GM18870 (cell line): ENCODE data around the gene PCDHGA1.

Source experiments
- ATAC-seq: cut with Tn5 transposase; IDR thresholded peaks from one replicate; pipeline ENCODE4 v1.9.1; 2021; ENCODE audit warnings: moderate library complexity; ENCODE audit not compliant: unreplicated experiment

PCDHGA1 gene

GRCh38 chr5:141511771-141512325, 181.5 kb downstream of the PCDHGA1 start:
- ATAC-seq: no peak

- no peak for ATAC-seq
These were observed 182.1 kb downstream of the PCDHGA1 start for GRCh38 chr5:141512390-141512910.

- ATAC-seq: no peak
These were observed 182.8 kb downstream of the PCDHGA1 start for GRCh38 chr5:141512911-141513626.

- ATAC-seq: no peak
These were observed 183.5 kb downstream of the PCDHGA1 start for GRCh38 chr5:141513627-141514329.

- ATAC-seq: no peak
These were observed 184.2 kb downstream of the PCDHGA1 start for GRCh38 chr5:141514330-141515133.

- ATAC-seq: no peak
These were observed 184.8 kb downstream of the PCDHGA1 start for GRCh38 chr5:141515141-141515540.

GRCh38 chr5:141515946-141516671, 185.8 kb downstream of the PCDHGA1 start:
- ATAC-seq: no peak

- ATAC-seq: no peak
These were observed 186.3 kb downstream of the PCDHGA1 start for GRCh38 chr5:141516672-141517025.

GRCh38 chr5:141517312-141517711, 187.0 kb downstream of the PCDHGA1 start:
- no peak for ATAC-seq

- ATAC-seq: no peak
These were observed 187.7 kb downstream of the PCDHGA1 start for GRCh38 chr5:141517880-141518617.

GRCh38 chr5:141518618-141519015, 188.3 kb downstream of the PCDHGA1 start:
- no peak for ATAC-seq

- no peak for ATAC-seq
These were observed 189.6 kb downstream of the PCDHGA1 start for GRCh38 chr5:141519605-141520565.

- no peak for ATAC-seq
These were observed 191.0 kb downstream of the PCDHGA1 start for GRCh38 chr5:141521244-141521781.

GRCh38 chr5:141522301-141522700, 192.0 kb downstream of the PCDHGA1 start:
- no peak for ATAC-seq

- no peak for ATAC-seq
These were observed 193.7 kb downstream of the PCDHGA1 start for GRCh38 chr5:141523991-141524390.

- ATAC-seq: peak; percentile 61
These were observed 194.6 kb downstream of the PCDHGA1 start for GRCh38 chr5:141524604-141525597.

- ATAC-seq: no peak
These were observed 195.3 kb downstream of the PCDHGA1 start for GRCh38 chr5:141525653-141526052.
